ENCODE results near the gene NKX1-1. TPM values are rescaled to one million over a fixed set of nuclear protein-coding genes. Genes with fewer than 3 reads are reported as not detected.

Gene NKX1-1
- total and polyA plus RNA-seq, 9 of the 15 experiments (the other 6 are each of a cell fraction or from before 2014, with no cell fraction given) = not detected

GRCh38 chr4:1356181-1356998 lies 49.9 kb downstream of the NKX1-1 start (continued):
- TF ChIP-seq, protein P1, sequence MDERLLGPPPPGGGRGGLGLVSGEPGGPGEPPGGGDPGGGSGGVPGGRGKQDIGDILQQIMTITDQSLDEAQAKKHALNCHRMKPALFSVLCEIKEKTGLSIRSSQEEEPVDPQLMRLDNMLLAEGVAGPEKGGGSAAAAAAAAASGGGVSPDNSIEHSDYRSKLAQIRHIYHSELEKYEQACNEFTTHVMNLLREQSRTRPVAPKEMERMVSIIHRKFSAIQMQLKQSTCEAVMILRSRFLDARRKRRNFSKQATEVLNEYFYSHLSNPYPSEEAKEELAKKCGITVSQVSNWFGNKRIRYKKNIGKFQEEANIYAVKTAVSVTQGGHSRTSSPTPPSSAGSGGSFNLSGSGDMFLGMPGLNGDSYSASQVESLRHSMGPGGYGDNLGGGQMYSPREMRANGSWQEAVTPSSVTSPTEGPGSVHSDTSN (CRISPR knock-in tag; IDR thresholded peaks at IDR 0.05; ENCODE audit: low read depth) = no peak
- TF ChIP-seq, protein P1 (tag; conservative IDR thresholded peaks at IDR 0.05; ENCODE audit: low read depth) = peak; percentile 46; the same call in 1 of the 2 replicates
- TF ChIP-seq ZKSCAN1 (IDR thresholded peaks at IDR 0.05; ENCODE audit: low read depth, low read length) (no peak), HOXB6 (CRISPR knock-in tag; IDR thresholded peaks at IDR 0.05; ENCODE audit: borderline replicate concordance) (no peak), STAG1 (CRISPR knock-in tag; IDR thresholded peaks at IDR 0.05; ENCODE audit: borderline replicate concordance) (peak; percentile 74; the same call in 1 of the 2 replicates), E2F5 (CRISPR knock-in tag; IDR thresholded peaks at IDR 0.05) (no peak), L3MBTL2 (IDR thresholded peaks at IDR 0.05) (peak; percentile 17; the same call in 1 of the 2 replicates), DACH1 (IDR thresholded peaks at IDR 0.05; ENCODE audit: partially characterized antibody) (no peak), MIER1 (IDR thresholded peaks at IDR 0.05; ENCODE audit: low read depth) (no peak), CBX2 (IDR thresholded peaks at IDR 0.05; ENCODE audit: insufficient read depth, low read length, poor library complexity, severe bottlenecking) (no peak), MYC (IDR thresholded peaks at IDR 0.05; ENCODE audit: low read depth, low read length) (peak; percentile 59; the same call in 1 of the 2 replicates), MYC (CRISPR knock-in tag; IDR thresholded peaks at IDR 0.05; ENCODE audit: borderline replicate concordance, low read depth) (no peak), SMARCA5 (IDR thresholded peaks at IDR 0.05) (no peak), SMC3 (conservative IDR thresholded peaks at IDR 0.05; ENCODE audit: insufficient read depth, low read depth, low read length) (peak; percentile 77), MAFG (tag; conservative IDR thresholded peaks at IDR 0.05) (peak; percentile 60; the same call in 1 of the 2 replicates), NR3C1 (CRISPR knock-in tag; IDR thresholded peaks at IDR 0.05) (no peak), TEAD1 (CRISPR knock-in tag; IDR thresholded peaks at IDR 0.05) (0 out of 4 replicates have a peak, but pooled peaks of 1 of the 2 experiments have one; percentile 24), CTCF (IDR thresholded peaks at IDR 0.05 in 2 of 3, conservative IDR thresholded peaks at IDR 0.05 in 1 of 3; ENCODE audit: insufficient read depth in 2 of 3, low read depth in 1 of 3, low read length in 3 of 3) (peak; percentile 83 to 93 (median 91)), FOXA1 (IDR thresholded peaks at IDR 0.05; ENCODE audit: borderline replicate concordance) (no peak), PCBP2 (IDR thresholded peaks at IDR 0.05; ENCODE audit: low read depth, low read length, poor library complexity, severe bottlenecking) (no peak)
- TF ChIP-seq, protein P2, sequence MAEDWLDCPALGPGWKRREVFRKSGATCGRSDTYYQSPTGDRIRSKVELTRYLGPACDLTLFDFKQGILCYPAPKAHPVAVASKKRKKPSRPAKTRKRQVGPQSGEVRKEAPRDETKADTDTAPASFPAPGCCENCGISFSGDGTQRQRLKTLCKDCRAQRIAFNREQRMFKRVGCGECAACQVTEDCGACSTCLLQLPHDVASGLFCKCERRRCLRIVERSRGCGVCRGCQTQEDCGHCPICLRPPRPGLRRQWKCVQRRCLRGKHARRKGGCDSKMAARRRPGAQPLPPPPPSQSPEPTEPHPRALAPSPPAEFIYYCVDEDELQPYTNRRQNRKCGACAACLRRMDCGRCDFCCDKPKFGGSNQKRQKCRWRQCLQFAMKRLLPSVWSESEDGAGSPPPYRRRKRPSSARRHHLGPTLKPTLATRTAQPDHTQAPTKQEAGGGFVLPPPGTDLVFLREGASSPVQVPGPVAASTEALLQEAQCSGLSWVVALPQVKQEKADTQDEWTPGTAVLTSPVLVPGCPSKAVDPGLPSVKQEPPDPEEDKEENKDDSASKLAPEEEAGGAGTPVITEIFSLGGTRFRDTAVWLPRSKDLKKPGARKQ (CRISPR knock-in tag; IDR thresholded peaks at IDR 0.05) = no peak

Data from K562 (cell line).